ENCODE measurements around the gene LYSMD1. TPM values are rescaled to one million over a fixed set of nuclear protein-coding genes. Genes with fewer than 3 reads are reported as not detected.

The LYSMD1 gene
- total and polyA plus RNA-seq, 4 donors: 4.9 to 12.7 (median 5.2) TPM

DNA sequence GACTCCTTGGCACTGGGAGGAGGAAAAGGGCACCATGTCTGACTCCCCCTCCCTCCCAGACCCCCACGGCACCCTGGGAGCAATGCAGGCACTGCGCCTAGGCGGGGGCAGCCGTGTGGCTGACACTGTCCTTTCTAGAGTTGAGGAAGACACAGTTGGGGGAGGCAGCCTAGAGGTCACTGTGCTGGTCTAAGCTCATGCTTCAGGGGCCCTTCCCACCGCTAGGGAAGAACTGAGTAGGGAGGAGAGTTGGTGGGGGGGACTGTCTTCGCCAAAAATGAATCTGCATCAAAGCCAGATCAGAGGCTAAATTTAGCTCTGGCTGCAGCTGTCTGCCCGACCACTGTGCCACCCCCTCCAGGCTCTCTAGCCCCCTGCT, 22.7 kb downstream of the LYSMD1 start:
- peak overlapping the region in 1 of 2 donors; percentile 30 for H3K9ac ChIP-seq (ENCODE audit: insufficient read depth in 1 of 2, low read length in 2 of 2)
- no peaks in the 10 kb centered on the region for H3K27me3 ChIP-seq (ENCODE audit: control insufficient read depth in 3 of 3, insufficient read depth in 3 of 3, low read length in 2 of 3)
- peak overlapping the region in 1 of 2 donors; percentile 84 for H3K27ac ChIP-seq (ENCODE audit: low read depth in 1 of 2, low read length in 1 of 2)
- ATAC-seq (ENCODE audit: insufficient read depth, low FRiP score) (no peak), DNase-seq (peak in 1 of 3 donors; percentile 30)
- H3K9me3 ChIP-seq (ENCODE audit: control insufficient read depth in 4 of 4, insufficient read depth in 3 of 4, low read length in 3 of 4): no peaks in the 10 kb centered on the region
- H3K36me3 ChIP-seq (ENCODE audit: control insufficient read depth in 4 of 4, insufficient read depth in 4 of 4, low read length in 4 of 4): peaks cover 0 to 12% (median 5%) of the 10 kb centered on the region in 4 donors
- no peak overlapping the region for H3K4me3 ChIP-seq
- peaks cover 7 to 32% (median 12%) of the 10 kb centered on the region in 5 donors for H3K4me1 ChIP-seq (ENCODE audit: control insufficient read depth in 5 of 5, insufficient read depth in 5 of 5, low read length in 5 of 5)
- TF ChIP-seq, protein P1, sequence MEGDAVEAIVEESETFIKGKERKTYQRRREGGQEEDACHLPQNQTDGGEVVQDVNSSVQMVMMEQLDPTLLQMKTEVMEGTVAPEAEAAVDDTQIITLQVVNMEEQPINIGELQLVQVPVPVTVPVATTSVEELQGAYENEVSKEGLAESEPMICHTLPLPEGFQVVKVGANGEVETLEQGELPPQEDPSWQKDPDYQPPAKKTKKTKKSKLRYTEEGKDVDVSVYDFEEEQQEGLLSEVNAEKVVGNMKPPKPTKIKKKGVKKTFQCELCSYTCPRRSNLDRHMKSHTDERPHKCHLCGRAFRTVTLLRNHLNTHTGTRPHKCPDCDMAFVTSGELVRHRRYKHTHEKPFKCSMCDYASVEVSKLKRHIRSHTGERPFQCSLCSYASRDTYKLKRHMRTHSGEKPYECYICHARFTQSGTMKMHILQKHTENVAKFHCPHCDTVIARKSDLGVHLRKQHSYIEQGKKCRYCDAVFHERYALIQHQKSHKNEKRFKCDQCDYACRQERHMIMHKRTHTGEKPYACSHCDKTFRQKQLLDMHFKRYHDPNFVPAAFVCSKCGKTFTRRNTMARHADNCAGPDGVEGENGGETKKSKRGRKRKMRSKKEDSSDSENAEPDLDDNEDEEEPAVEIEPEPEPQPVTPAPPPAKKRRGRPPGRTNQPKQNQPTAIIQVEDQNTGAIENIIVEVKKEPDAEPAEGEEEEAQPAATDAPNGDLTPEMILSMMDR (IDR thresholded peaks at IDR 0.05; ENCODE audit: control extremely low read depth, extremely low read depth): no peak
- 68 to 83% methylated on average over 7 of the region's 7 CpGs for WGBS, 2 donors

DNA sequence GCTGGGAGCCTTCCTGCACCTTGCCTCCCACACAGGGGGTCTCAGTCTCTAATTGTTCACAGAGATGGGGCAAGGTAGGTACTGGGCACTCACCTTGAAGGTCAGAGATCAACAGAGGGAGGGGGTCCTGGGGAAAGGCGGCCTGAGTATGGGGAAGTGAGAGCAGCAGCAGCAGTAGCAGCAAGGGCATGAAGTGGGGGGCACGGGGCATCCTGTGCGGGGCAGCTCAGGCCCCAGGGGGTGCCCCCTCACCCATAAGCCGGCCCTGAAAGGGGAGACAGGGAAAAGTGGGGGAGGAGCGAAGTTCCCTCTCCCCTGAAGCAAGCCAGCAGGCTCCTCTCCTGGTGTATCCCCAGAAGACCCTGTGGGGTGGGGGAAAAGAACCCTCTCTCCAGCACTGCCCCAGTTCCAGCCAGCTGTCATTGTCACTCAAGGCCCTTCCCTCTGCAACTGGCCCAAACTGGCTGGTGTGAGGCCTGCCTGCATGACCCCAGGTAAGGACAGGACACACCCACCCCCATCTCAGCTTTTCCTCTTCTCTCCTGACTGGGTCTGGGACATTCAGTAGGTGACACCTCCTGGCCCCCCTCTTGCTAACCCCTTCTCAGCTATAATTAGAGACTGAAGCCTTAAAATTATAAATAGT, 23.2 kb downstream of the LYSMD1 start:
- peaks cover 7 to 32% (median 12%) of the 10 kb centered on the region in 5 donors for H3K4me1 ChIP-seq (ENCODE audit: control insufficient read depth in 5 of 5, insufficient read depth in 5 of 5, low read length in 5 of 5)
- peaks cover 0 to 13% (median 5%) of the 10 kb centered on the region in 4 donors for H3K36me3 ChIP-seq (ENCODE audit: control insufficient read depth in 4 of 4, insufficient read depth in 4 of 4, low read length in 4 of 4)
- 89 to 90% methylated on average over 5 of the region's 5 CpGs for WGBS, 2 donors
- no peaks in the 10 kb centered on the region for H3K27me3 ChIP-seq (ENCODE audit: control insufficient read depth in 3 of 3, insufficient read depth in 3 of 3, low read length in 2 of 3)
- H3K9me3 ChIP-seq (ENCODE audit: control insufficient read depth in 4 of 4, insufficient read depth in 3 of 4, low read length in 3 of 4): no peaks in the 10 kb centered on the region
- DNase-seq (no peak), ATAC-seq (ENCODE audit: insufficient read depth, low FRiP score) (no peak)
- no peak overlapping the region for H3K9ac ChIP-seq (ENCODE audit: insufficient read depth in 1 of 2, low read length in 2 of 2)
- TF ChIP-seq, protein P1 (IDR thresholded peaks at IDR 0.05; ENCODE audit: control extremely low read depth, extremely low read depth): no peak
- H3K4me3 ChIP-seq: no peak overlapping the region
- H3K27ac ChIP-seq (ENCODE audit: low read depth in 1 of 2, low read length in 1 of 2): peak overlapping the region in 1 of 2 donors; percentile 84

DNA sequence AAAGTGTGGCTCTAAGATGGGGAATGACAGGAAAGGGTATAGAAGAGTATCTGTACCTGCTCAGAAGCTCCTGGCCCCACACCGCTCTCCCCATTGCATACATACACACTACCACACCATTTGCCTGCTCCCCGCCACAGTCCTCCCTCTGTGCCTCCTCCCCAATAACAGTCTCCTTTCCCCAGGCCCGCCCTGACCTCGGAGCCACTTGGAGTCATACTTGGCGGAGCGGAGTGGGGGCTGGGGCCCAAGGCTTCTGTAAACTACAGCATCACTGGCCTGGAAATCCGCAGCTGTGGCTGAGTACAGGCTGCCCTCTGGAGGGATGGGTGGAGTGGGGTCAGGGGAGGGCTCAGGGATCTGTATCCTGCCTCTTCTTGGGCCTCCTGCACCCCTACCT, 27.9 kb downstream of the LYSMD1 start:
- H3K9me3 ChIP-seq (ENCODE audit: control insufficient read depth in 4 of 4, insufficient read depth in 3 of 4, low read length in 3 of 4): no peaks in the 10 kb centered on the region
- H3K27ac ChIP-seq (ENCODE audit: low read depth in 1 of 2, low read length in 1 of 2): no peak overlapping the region
- no peak overlapping the region for H3K4me3 ChIP-seq
- no peak overlapping the region for H3K9ac ChIP-seq (ENCODE audit: insufficient read depth in 1 of 2, low read length in 2 of 2)
- no peaks in the 10 kb centered on the region for H3K4me1 ChIP-seq (ENCODE audit: control insufficient read depth in 5 of 5, insufficient read depth in 5 of 5, low read length in 5 of 5)
- H3K36me3 ChIP-seq (ENCODE audit: control insufficient read depth in 4 of 4, insufficient read depth in 4 of 4, low read length in 4 of 4): peaks cover 0 to 43% (median 11%) of the 10 kb centered on the region in 4 donors
- ATAC-seq (ENCODE audit: insufficient read depth, low FRiP score) (no peak), DNase-seq (no peak)
- no peaks in the 10 kb centered on the region for H3K27me3 ChIP-seq (ENCODE audit: control insufficient read depth in 3 of 3, insufficient read depth in 3 of 3, low read length in 2 of 3)
- TF ChIP-seq, protein P1 (IDR thresholded peaks at IDR 0.05; ENCODE audit: control extremely low read depth, extremely low read depth): no peak
- WGBS, 2 donors: 95 to 100% methylated on average over 7 of the region's 7 CpGs

Data from lung (tissue), 12 donors.